NCI-H69 (cell line): ENCODE results near the gene ATXN10.

Experiments used
- DNase-seq: peaks from one replicate; lab custom pipeline; 2025; lab: John Stamatoyannopoulos, UW

ATXN10 gene

DNA sequence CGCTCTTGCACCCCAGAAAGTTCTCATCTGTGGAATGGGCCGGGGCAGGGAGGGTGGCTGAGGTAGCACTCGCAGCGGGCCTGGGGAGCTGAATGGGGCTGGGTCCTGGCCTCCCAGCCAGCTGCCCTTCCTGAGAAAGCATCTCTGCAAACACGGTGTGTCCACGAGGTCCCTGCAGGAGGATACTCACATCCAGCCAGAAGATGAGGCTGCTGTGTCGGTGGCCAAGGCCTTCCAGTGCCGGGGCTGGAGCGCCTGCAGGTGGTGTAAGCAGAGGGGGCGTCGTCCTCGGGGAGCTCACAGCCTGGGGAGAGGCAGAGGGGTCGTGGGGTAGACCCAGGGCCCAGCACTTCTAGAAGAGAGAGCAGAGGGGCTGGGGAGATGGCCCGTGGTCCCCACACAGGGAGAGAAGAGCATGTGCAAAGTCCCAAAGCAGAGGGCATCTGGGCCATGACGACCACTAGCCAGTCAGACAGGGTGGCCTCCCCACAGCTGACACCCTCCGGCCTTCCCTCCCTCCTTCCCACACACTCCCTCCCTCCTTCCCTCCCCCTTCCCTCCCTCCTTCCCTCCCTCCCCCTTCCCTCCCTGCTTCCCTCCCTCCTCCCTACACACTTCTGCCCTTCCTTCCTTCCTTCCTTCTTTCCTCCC is 207.4 kb downstream of the ATXN10 start:
- DNase-seq: peak; percentile 89

DNA sequence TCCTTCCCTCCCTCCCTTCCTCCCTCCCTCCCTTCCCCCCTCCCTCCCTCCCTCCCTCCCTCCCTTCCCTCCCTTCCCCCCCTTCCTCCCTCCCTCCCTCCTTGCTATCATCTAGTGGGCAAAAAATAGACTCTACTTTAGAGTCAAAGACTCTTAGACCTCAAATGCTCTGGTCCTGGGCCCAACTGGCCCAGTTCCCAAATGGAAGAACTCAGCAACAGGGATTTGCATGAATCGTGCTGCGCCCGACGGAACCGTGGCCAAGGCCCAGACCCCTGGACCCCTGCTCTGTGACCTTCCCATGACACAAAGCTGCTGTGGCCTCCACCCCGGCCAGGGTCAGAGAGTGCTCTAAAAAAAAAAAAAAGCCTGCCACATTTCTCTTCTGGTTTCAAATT is 207.9 kb downstream of the ATXN10 start:
- DNase-seq: no peak

DNA sequence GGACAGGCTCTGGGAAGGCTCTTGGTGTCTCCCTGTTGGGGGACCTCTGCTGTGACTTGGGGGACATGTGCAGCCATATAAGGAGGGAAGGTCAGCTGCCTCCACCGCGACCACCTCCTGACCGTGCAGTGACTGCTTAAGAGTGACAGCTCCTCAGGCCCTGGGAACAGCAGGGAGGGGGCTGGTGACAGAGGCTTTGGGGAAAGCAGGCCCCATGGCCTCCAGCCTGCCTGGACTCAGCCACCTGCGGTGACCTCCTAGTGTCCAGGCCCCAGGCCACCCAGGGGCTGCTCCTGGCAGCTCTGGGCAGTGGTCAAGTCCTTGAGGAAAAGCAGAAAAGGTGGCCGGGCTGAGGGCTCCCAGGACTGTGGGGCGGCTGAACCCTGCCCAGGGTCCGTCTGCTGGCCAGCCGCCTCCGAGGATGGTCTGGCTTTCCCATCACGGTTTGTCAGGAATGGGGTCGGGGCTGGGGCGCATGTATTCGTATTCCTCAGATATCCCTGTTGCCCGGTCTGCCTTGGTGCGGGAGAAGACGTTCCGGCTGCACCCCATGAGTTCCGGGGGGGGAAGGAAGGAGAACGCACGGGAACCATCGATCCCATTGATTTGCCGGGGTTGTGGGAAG is 208.6 kb downstream of the ATXN10 start:
- DNase-seq: no peak

DNA sequence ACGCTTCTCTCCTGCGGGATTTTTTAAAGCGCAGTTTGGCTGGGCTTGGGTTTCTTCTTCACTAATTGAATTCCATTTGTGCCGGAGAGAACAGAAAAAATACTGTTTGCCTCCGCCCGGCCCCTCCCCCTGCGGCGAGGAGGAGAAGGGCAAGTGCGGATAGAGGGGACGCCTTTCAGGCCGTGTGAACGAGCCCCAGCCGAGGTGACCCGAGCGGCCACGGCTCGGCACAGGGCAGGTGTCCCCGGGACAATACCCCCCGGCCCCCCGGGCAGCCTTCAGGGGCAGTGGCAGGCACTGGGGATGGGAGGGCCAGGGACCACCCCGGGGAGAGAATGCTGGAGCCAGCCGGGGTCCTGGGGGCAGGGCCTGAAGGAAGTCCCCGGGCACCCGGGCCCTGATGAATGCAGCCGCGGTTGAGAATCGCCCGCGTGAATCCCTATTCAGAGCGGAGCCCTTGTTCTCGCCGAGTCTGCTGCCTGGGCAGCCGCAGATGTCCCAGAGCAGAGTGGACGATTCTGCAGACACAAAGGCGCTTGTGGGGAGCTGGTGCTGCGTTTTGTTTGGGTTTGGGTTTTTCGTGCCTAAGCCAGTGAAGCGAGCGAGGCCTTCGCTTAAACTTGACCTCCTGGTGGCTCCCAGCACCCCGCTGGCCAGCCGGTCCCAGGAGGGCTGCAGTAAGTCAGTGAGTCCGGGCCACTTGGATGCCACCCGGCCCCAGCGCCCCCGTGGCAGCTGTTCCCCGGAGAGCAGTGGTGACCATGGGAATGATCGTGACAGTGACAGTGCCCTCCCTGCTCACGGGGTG is 209.3 kb downstream of the ATXN10 start:
- DNase-seq: no peak

DNA sequence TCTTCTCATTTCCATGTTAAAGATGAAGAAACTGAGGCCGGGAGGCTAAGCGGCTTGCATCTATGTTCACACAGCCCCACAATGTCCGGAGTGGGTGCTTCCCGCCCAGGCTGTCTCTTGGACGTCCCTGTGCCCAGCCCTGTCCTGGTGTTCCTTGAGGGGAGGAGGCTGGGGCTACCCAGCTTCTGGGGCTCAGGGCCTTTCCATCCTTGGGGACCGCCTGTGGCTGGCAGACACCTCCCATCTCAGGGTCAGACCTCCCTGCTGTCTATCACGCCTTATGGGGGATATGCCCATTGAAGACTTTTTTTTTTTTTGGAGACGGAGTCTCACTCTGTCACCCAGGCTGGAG is 209.9 kb downstream of the ATXN10 start:
- no peak for DNase-seq

DNA sequence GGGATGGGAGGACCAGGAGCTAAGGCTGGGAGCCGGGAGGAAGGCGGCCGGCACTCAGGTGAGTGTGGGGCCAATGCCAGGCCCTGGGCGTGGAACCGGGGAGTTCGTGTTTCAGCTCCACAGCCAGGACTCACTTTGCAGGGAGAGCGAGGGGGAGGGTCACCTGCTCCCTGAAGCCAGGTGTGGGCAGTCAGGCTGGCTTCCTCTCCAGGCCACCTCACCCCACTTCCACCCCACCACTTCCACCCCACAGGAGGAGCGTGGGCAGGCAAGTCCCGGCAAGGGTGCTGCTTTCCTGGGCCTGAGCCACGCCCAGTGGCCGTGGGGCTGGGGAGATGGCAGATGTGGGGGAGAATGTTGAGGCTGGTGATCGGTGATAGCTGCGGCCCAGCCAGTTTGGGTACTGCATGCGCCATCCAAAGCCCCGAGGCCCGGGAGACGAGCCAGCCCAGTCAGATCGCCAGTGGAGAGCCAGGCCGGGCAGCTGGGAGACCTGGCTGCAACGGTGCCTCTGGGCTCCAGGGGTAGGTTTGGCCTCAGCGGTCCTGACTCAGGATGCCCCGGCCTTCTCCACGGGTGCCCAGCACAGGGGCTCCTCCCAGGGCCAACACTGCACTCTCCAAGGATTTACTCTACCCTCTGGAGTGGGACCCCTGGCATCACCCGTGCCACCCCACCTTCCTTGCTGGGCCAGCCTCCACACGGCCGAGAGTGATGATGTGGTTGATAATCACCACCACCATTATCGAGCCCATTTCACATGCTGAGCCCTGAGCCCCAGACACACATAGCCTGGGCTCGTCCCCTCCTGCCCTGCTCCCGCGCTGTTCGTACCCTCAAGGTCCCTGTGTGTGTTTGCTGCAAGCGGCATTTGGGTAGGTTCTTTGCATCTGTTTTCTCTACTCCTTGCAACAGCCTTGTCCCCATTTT is 211.5 kb downstream of the ATXN10 start:
- DNase-seq: no peak

DNA sequence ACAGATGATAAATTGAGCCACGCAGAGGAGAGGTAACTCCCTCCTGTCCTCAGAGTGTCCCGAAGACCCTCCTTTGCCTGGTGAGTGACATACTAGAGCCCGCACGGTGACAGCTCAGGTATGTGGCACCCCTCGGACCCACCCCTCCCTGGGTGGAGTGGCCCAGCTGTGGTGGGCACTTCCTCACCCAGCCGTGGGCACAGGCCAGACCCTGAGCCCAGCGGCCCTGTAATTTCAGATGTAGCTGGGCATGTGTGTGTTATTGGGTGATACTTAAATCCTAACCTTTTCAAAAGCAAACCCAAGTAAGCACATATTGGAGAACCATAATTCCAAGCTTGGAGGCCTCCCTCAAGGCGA is 212.2 kb downstream of the ATXN10 start:
- DNase-seq: no peak

DNA sequence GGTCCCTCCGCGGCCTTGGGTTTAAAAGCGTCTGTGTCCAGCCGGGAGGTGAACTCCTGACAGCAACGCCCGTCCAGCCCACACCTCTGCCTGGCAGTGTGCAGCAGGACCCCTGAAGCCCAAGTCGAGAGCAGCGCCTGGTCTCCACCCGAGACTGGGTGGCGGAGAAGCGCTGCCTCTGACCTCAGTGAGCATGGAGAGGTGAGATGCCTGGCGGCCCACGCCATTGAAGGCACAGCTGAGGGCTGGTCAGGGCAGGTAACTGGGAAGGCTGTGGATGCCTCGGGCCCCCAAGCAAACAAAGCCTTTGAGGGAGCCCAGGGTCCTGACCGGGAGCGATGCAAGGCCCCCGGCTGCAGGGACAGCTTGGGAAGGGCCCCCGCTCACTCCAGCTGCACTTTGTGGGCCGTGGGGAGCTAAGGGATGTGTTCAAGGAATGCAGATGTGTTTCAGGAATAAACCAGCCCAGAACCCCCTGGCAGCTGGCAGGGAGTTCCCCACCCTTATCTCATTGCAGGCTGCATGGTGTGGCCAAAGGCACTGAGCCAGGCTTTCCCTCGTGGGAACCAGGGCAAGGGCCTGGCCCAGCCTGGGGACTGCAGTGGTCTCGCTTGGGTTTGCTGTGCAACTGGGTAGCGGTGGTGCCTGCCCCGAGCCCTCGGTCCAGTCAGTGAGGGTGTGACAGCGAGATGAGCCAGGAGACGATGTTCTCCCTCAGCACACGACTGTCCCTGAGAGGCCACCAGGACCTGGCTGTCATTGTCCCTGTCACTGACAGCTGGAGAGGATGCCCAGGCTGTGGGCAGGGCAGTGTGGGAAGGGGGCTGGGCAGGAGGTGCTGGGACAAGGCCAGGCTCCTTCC is 212.8 kb downstream of the ATXN10 start:
- DNase-seq: no peak

DNA sequence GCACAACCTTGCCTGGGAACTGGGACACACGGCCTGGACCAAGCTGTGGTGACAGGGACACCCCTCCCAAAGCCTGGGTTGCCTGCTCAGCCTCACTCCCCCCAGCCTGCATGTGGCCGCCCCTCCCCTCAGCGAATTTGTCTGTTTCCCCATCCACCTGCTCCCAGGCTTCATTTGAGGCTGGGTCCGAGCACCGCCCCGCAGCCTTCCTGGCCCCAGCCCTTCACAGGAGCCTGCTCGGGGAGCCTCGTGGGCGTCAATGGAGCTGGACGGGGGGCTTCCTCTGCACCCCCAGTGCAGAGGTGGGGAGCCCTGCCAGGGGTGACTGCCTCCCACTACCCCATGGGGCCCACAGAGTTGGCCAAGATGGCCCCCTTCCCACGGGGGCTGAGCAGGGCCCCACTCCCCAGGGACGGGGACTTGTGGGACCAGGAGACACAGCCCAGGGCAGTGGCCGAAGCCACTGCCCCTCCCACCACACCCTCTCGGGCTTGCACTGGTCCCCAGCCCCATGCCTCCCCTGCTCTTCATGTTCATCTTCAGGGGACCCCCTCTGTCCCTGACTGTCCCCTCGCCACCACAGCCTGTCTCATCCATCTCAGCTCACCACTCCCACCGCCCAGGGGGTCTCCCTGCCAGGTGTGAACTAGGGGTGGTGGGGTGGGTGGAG is 213.7 kb downstream of the ATXN10 start:
- no peak for DNase-seq

DNA sequence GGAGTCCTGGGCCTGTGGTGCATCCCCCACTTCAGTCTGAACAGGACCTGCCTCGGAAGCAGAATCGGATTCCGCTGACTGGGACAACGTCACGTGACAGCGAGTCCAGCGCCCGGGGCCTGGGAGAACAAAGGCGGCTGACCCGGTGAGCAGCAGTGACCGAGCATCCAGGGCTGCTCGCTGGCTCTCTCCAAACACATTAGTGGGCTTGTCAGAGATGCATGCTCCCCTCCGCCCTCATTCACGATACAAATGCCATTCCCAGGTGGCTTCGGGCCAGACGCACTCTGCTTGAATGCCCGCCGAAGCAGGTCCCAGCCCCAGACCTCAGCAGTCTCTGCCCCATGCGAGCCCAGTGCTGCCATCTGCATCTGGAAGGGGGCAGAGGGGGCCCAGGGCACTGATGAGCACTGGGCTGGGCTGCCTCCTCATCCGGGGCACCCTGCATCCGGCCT is 214.3 kb downstream of the ATXN10 start:
- DNase-seq: no peak

DNA sequence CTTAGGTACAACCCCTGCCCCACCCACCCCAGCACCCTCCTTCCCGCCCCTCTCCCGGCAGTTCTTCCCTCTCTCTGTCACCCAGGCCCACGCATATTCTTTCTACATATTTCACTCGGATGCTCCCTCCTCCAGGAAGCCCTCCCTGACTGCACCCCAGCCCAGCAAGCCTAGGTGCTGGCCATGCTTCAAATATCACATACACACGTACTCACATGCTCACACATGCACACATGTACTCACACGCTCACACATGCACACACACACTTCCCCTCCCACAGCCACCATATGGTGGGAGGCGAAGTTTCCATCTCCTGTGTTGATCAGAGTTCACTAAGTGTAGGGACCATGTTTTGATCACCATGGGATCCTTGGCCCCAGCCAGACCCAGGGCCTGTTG is 214.9 kb downstream of the ATXN10 start:
- no peak for DNase-seq

DNA sequence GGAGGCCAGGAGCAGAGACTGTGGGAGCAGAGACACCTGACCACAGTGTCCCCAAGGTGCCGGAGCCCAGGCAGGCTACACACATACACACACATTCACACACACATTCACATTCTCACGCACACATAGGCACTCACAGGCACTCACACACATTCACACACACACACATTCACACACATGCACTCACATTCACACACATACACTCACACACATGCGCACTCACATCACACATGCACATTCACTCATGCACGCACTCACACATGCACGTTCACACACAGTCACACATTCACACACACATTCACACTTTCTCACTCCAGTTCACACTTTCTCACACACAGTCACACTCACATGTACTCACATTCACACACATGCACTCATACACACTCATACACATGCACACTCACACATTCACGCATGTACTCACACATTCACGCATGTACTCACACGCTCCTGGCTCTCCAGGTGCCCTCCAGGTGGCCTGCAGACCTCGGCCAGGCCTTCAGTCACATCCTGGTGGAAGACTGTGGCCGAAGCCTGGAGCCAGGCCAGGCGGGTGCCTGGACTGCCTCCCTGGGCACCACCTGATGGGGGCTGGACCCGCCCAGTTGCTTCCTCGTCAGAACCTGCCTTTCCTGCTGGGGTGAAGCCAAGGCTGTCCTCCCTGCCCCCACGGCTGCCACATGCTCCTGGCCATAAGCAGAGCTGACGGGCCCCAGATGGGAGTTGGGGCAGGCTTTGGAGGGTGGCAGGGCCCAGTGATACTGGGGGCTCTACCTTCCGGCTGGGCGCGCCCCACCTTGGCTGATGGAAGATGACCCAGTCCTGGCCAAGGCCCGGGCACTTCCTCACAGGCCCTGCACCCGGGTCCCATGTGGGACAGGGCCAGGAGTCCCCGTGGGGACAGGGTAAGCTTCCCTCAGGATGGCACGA is 215.8 kb downstream of the ATXN10 start:
- peak; percentile 63 for DNase-seq

DNA sequence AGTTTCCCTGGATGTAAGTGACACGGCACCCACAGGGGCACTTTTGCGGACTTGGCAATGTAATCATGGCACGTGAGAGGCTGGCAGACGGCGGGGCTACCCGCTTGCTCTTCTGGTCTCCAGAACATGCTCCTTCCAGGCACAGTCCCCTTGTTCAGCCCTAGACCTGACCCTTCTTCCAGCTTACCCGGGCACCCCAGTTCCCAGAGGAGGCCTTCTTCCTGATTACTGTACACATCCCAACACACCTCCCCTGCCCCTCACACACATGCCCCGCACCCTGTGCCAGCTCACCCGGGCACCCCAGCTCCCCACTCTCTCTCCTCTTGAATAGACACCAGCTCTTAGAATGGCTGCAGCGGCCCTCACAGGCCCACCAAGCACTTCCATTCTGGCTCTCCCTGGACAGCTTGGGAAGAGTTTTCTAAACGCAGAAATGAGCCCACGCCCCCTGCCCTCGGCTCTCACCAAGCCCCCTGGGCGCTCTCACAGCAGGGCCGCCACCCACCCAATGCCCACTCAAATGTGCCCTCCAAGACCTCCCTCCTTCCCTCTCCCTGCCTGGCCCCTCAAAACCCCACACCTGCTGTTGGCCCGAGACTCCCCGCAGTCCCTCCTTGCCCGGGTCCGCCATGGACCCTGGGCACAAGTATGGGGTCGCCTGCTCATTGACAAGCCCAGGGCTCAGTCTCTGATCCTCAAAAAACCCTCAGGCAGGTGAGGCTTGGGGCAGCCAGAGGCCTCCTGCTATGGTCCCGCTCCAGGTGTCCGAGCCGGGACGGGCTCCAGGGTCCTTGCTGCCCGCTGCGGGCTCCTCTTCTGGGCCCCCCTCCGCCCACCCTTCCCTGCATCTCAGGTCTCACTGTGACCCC is 216.8 kb downstream of the ATXN10 start:
- DNase-seq: no peak

DNA sequence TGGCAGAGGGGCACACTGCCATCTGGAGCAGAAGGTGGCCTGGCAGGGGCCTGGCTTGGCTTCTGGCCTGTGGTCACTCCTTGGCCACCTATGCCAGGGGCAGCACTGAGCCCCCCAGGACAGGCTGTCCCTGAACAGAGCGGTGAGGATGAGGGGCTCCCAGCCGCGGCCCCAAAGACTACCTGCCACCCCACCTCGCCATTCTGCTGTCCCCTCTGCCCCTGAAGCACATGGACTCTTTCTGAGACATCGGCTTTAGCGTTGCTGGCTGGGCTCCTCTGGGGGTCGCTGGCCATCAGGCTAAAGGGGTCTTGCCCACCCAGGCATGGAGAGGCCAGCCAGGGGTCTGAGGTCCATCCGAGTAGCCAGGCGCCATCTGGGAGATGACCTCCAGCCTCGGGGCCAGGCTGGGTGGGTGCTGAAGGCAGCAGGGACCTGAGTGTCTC is 217.5 kb downstream of the ATXN10 start:
- no peak for DNase-seq

DNA sequence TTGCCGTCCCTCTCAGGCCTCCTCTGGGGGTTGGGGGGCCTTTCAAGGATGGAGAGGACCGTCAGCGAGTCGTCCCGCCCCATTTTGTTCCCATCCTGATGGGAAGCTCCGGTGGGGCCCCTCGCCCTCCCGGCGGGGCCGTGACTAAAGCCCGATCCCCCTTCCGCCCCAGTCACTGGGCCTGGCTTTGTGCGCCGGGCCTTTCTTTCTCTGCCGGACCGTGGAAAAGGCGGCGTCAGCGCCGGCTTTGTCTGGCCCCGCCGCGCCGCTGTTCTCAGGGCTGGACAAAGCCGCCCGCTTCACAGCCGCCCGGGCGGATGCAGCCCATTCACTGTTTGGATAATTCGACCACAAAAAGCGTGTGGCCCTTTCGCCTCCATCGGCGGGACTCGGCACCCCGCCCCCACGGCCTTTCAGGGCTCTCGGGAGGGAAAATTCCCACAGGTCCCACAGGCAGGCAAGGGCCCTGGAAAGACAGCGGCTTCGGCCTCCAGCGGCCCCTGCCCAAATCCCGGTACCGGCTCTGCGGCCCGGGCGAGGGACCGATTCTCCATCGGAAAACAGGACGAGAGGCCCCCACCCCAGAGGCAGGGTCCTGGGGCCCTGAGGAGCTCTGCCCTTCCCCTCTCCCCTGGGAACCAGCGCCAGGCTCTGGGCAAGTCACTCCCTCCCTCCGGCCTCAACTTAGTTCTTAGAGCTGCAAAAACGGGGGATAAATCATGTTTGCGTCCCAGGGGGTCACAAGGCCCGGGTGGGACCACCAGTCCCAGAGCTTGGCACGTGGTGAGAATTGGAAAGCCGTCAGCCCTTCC is 218.1 kb downstream of the ATXN10 start:
- no peak for DNase-seq

DNA sequence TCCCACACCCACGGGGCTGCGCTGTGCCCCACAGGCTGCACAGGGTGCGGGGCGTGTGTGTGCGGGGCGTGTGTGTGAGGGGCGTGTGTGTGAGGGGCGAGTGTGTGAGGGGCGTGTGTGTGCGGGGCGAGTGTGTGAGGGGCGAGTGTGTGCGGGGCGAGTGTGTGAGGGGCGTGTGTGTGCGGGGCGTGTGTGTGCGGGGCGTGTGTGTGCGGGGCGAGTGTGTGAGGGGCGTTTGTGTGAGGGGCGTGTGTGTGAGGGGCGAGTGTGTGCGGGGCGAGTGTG is 218.7 kb downstream of the ATXN10 start:
- no peak for DNase-seq

DNA sequence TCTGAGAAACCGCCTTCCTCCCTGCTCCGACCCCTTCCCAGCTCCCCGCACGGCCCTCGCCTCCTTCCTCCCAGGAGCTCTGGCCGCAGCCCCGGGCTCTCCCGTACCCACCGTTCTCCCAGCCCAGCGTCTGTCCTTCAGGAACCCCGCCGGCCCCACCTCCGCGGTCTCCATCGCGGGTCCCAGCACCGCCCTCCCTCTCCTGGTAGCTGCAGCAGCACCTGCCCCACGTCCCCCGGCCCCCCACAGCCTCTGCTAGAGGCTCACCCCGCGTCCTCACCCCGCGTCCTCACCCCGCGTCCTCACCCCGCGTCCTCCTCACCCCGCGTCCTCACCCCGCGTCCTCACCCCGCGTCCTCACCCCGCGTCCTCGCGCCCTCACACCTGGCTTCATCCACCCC is 219.4 kb downstream of the ATXN10 start:
- peak; percentile 30 for DNase-seq

DNA sequence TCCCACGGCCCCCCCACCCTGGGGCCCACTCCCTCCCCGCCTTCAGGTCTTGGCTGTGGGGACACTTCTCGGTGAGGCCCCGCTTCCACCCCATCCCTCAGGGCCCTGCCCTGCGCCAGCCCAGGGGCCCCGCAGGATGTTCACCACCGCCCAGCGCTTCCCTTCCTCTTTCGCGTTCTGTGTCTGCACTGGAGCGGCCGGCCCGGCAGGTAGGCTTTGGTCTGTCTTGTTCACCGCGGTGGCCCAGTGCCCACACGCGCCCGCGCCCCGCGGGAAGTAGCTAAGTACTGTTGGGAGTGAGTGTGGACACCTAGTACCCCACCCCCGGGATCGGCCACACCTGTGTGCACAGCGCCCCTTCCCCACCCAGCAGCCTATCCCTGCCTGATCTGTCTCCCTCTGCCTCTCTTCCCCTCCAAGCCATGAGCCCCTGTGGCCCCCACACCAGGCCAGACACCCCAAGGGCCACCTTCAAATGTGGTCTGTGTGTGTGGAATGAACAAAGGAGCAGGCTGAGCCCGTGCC is 219.9 kb downstream of the ATXN10 start:
- DNase-seq: peak; percentile 29
